Gastrocnemius medialis (tissue), 4 donors: ENCODE data around the gene PTDSS2.

Source experiments
- CTCF ChIP-seq, 5 experiments: fragments of 450-650 bp in 3 of 5; fragments of 200-600 bp in 2 of 5; sonication (generic) in 2 of 5; IDR thresholded peaks in 4 of 5; conservative IDR thresholded peaks in 1 of 5; 1 replicate in 4 of 5; 2 replicates in 1 of 5; pipeline ENCODE4 v1.5.1; 2016 to 2019; ENCODE audit warnings: antibody characterized with exemption in 5 of 5, mild to moderate bottlenecking in 3 of 5, moderate library complexity in 3 of 5
- POLR2A ChIP-seq, 2 donors: fragments of 450-650 bp; IDR thresholded peaks; one replicate each; pipeline ENCODE4 v1.6.1; 2017; ENCODE audit warnings: antibody characterized with exemption in 2 of 2, mild to moderate bottlenecking in 2 of 2, moderate library complexity in 2 of 2

GRCh38 chr11:539971-540481, 89.9 kb downstream of the PTDSS2 start:
- TF ChIP-seq CTCF (IDR thresholded peaks at IDR 0.05 in 4 of 5, conservative IDR thresholded peaks at IDR 0.05 in 1 of 5) (no peak), POLR2A (IDR thresholded peaks at IDR 0.05) (no peak)
